GM21786 (cell line): ENCODE results near the gene RARB.

Source experiments
- ATAC-seq: cut with Tn5 transposase; IDR thresholded peaks from one replicate; pipeline ENCODE4 v1.9.1; 2021; ENCODE audit not compliant: unreplicated experiment

RARB gene

GRCh38 chr3:25469558-25469957, 41.5 kb downstream of the RARB start:
- no peak for ATAC-seq

- no peak for ATAC-seq
Observed at GRCh38 chr3:25471081-25471768, 43.2 kb downstream of the RARB start.

DNA sequence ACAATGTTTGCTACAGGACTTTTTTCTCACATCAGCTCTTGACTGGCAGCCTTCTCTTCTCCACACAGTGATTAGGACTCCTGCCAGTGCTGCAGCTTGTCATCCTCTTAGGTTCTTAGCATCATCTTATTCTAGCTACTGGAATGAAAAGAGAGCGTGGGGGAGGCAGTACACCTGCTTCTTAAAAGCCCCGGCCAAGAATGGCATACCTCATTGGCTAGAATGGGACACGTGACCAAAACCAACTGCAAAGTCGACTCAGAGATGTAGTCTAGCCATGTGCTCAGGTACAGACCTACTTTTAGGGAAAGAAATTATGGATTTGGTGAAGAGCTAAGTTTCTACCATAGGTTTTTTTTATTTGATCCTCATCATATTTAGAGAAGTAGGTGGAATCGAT, 44.1 kb downstream of the RARB start:
- no peak for ATAC-seq

- no peak for ATAC-seq
Observed at GRCh38 chr3:25472731-25473130, 44.7 kb downstream of the RARB start.

- no peak for ATAC-seq
Observed at GRCh38 chr3:25473246-25473645, 45.2 kb downstream of the RARB start.

DNA sequence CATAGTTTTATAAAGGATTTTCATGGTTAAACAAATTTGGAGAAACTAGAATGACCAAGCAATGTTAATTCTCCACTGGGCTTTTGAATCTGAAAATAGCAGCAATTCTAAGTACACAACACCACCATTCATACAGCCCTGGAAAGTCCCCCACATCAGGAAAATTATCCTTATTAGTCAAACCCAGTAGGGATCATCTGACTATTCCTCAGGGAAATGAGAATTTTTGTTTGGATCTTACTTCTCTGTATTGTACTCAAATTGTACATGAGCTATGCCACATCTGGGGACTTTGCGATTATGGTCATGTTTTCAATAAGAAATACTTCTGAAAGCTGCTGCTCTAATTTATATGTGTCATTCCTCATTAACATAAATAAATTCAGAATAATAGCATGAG, 46.0 kb downstream of the RARB start:
- no peak for ATAC-seq

DNA sequence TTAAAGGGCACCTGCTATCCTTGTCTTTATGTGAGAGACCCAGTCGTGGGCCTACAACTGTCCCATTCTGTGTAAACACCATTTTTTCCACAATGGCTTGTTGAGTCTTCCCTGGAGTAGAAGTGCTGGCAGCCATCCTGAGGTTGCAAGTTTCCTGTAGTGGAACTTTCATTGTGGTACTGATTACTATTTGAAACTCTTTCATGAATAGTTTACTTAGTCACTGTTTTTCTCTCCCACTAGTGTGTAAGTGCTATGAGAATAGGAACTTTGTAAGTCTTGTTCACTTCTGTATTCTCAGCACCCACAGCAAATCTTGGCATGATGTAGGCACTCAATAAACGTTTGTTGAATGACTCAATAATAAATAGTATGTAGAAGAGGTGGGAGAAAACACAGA, 48.6 kb downstream of the RARB start:
- no peak for ATAC-seq

DNA sequence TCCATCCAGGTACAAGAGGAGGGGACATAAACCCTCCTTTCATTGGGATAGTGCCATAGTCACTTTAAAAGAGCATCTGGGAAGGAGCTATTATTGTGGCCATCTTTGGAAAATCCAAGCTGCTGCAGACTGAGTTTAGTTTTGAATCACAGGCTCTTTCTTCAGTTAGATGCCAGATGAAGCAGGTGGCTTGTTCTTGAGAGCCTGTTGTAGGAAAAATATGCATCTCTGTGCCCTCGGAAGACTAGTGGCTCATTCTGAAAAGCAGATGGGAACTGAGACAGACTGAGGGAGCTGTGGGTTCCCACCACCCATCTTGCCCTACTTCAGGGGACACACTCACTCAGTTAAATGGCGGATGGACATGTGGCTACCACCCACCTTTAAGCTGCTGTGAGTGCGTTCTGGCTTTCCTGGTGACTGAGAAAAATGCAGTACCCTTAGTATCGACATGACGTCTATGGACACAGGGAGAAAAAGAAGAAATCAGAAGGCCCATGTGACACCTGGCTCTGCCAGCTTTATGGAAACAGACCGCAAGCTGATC, 50.2 kb downstream of the RARB start:
- ATAC-seq = no peak

DNA sequence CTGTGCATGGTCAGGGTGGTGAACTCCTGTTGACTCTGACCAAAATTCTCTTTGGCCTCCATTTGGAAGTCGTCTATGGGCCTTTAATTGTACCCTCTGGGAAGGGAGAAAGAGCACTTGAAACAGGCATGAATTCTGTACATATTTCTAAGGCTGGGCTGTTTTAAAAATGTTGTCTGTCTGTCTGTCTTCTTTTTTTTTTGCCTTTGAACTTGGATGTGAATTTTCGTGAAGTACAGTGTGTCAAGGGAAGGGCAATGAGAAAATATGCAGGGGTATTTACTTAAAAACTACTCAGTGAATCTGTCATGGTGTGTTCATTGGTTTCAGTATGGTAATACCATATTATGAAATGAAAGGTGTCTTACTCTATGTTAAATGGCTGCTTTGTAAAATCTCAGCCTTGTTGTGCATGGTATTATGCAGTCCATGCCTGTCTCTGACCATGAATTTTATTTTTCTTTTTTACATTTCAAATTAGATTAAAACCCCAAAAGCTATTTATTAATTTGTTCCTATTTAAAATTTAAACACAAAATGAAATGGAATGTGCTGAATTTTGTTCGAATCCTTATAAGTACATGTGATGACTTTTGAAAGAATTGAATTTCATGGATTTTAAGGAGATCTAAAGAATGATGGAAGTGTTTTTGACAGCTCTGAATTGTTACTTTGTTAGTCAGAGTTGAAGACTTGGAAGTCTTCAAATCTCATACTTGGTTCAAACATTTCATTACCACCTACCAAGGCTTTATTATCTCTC, 51.1 kb downstream of the RARB start:
- no peak for ATAC-seq

GRCh38 chr3:25479727-25480010, 51.6 kb downstream of the RARB start:
- ATAC-seq = no peak

DNA sequence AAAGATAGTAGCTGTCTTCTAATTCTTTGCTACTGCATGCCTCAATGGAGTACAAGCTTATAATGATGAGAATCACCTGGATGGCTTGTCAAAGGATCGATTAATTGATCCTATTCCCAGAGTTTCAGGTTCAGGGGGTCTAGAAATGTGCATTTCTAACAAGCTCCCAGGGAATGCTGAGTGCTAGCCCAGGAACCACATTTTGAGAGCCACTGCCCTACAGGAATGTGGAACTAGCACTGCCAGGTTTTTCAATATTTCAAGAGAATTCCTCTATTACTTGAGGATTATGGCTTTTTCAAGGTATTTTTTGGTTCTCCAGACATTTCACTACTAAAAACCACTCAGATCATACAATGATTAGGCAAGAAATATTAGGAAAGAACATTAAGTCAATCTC, 52.7 kb downstream of the RARB start:
- ATAC-seq = no peak

- no peak for ATAC-seq
Observed at GRCh38 chr3:25481386-25481785, 53.3 kb downstream of the RARB start.

DNA sequence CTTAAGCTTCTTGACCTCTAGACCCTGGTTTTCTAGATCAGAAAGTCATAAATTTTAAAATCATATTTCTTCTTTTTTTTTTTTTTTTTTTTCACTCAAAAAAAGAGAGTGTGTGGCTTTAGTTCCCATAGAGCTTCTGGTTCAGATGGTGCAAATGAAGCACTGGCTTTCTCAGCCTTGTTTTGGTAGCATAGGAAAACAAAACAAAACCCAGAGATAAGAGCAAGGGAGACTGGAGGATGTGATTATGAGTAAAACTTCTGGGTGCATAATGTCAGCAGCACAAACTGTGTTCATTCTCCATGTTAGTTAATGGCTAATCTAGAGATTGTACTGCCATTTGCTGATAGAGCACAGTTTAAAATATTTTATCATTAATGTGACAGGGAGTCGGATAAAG, 55.4 kb downstream of the RARB start:
- no peak for ATAC-seq

DNA sequence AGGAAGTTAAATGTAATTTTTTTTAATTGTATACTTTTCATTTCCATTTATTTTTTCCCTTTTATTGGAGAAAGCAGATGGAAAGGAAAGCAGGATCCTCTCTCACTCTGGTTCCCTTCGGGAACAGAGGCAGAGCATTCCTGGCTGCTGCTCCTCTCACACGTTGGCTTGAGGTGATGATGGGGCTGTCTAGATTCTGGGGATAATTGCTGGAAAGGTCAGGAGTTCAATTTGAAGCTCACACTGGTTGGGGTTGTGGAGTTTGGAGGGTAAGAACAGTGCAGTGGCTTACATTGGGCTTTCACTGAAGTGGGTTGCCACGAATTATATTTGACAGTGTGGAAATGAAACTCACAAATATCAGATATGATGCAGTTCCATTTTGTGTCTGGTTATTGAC, 57.6 kb downstream of the RARB start:
- ATAC-seq = no peak

DNA sequence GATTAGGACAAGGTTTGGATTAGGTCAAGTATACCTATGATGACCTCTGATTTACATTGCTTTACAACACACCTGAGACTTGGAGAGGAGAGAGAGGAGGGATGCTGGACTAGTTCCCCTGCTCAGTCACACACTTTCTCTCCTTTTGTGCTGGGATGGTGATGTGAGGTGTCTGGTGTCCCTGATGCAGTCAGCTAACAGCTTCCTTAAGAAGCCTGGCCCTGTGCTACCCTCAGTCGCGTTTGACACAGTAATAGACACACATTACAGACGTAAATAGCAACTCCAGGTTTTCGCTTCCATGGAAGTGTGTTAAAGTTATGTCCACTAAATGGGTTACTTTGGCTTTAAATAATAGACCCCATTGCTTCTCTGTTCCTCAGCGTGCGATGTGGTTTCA, 58.9 kb downstream of the RARB start:
- no peak for ATAC-seq

GRCh38 chr3:25489858-25490593, 62.0 kb downstream of the RARB start:
- no peak for ATAC-seq

GRCh38 chr3:25493246-25493645, 65.2 kb downstream of the RARB start:
- ATAC-seq = no peak

DNA sequence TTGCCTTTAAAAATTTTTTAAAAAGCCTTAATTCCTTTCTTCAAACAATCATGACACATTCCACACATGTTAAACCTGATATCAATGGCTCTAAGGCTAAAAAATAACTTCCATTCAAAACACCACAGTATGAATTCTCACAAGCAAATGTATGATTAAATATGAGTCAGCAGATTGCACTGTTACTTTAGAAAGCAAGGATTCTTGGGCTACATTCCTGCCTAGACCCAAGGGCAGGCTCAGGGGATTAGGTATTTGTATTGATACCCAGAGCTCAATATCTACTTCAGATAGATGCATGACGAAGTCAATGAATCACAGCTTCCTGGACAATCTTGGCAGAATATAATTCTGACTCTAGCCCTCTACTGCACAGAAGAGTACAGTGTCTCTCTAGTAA, 65.7 kb downstream of the RARB start:
- no peak for ATAC-seq

- no peak for ATAC-seq
Observed at GRCh38 chr3:25495304-25495703, 67.2 kb downstream of the RARB start.

GRCh38 chr3:25495726-25496253, 67.7 kb downstream of the RARB start:
- ATAC-seq = no peak

DNA sequence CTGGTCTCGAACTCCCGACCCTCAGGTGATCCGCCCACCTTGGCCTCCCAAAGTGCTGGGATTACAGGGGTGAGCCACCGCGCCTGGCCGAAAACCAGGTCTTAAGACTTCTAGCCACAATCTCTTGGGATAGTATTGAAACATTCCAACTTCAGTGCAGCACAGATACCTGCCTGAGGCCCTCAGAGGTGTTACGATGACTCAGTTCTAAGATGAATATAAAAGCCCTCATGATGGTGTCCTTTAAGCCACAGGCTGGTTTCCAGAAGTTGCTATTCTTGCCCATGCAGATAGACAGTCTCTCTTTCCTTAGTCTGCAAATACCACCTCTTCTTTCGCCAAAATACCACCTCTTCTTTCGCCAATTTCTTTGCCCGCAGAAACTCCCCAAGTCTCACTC, 69.0 kb downstream of the RARB start:
- ATAC-seq = no peak

DNA sequence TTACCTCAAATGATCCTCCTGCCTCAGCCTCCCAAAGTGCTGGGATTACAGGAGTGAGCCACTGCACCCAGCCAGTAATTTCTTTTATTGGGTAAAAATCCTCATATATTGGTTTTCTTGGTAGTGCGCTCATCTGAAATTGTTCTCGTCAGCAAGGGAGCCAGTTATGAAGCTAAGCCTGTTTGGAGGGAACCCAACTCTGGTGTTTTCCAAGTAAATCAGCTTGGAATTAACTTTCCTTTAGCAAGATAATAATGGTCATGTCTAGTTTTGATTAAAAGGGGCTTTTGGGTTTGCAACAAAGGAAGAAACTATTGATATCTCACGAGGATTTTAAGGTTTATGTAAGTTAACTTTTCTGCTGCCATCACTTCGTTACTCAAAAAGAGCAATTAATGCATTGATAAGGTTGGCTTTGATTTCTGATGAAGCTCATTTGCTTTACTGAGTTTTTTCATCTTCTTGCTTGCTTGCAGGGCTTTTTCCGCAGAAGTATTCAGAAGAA, 72.7 kb downstream of the RARB start:
- ATAC-seq = no peak
